ENCODE data around the gene DROSHA. TPM values are rescaled to one million over a fixed set of nuclear protein-coding genes. Genes with fewer than 3 reads are reported as not detected.

DROSHA gene
- total and polyA plus RNA-seq, 8 donors, result 25.2 to 77.2 (median 44.0) TPM

GRCh38 chr5:31392061-31392460, 139.8 kb downstream of the DROSHA start:
- intact Hi-C loops (cut with DNase I; ENCODE audit: low total_unique reads), result no loop called here
- no peak for TF ChIP-seq CTCF (IDR thresholded peaks at IDR 0.05)
- no peak for TF ChIP-seq POLR2A (IDR thresholded peaks at IDR 0.05)
- TF ChIP-seq EP300 (IDR thresholded peaks at IDR 0.05), result no peak
- TF ChIP-seq POLR2AphosphoS5 (IDR thresholded peaks at IDR 0.05), result no peak
- peaks cover 0 to 16% (median 14%) of the 10 kb centered on the region in 4 donors for H3K9me3 ChIP-seq
- H3K4me3 ChIP-seq, result no peak overlapping the region
- DNase-seq, result no peak
- WGBS, 5 donors, result 80 to 92% (median 84%) methylated on average over 3 of the region's 3 CpGs
- no peaks in the 10 kb centered on the region for H3K36me3 ChIP-seq
- H3K4me1 ChIP-seq, result no peaks in the 10 kb centered on the region
- H3K27me3 ChIP-seq, result no peaks in the 10 kb centered on the region
- H3K27ac ChIP-seq, result no peak overlapping the region

GRCh38 chr5:31390256-31390655, 141.6 kb downstream of the DROSHA start:
- intact Hi-C loops (cut with DNase I; ENCODE audit: low total_unique reads), result no loop called here
- H3K4me3 ChIP-seq, result no peak overlapping the region
- peaks cover 0 to 16% (median 14%) of the 10 kb centered on the region in 4 donors for H3K9me3 ChIP-seq
- H3K36me3 ChIP-seq, result no peaks in the 10 kb centered on the region
- no peak for DNase-seq
- no peaks in the 10 kb centered on the region for H3K27me3 ChIP-seq
- TF ChIP-seq POLR2A (IDR thresholded peaks at IDR 0.05) (no peak), CTCF (IDR thresholded peaks at IDR 0.05) (no peak), POLR2AphosphoS5 (IDR thresholded peaks at IDR 0.05) (no peak), EP300 (IDR thresholded peaks at IDR 0.05) (no peak)
- 81 to 94% (median 88%) methylated on average over 5 of the region's 5 CpGs for WGBS, 5 donors
- H3K4me1 ChIP-seq, result no peaks in the 10 kb centered on the region
- H3K27ac ChIP-seq, result no peak overlapping the region

- Histone ChIP-seq H3K4me3 (no peak overlapping the region), H3K36me3 (no peaks in the 10 kb centered on the region), H3K9me3 (peaks cover 0 to 16% (median 14%) of the 10 kb centered on the region in 4 donors), H3K27ac (no peak overlapping the region), H3K27me3 (peaks cover 0 to 6% (median 0%) of the 10 kb centered on the region in 3 donors), H3K4me1 (no peaks in the 10 kb centered on the region)
- DNase-seq, result no peak
- intact Hi-C loops (cut with DNase I; ENCODE audit: low total_unique reads), result no loop called here
- WGBS, 5 donors, result 76 to 89% (median 83%) methylated on average over 10 of the region's 10 CpGs
- TF ChIP-seq EP300 (IDR thresholded peaks at IDR 0.05) (no peak), POLR2A (IDR thresholded peaks at IDR 0.05) (no peak)
These were observed 145.9 kb downstream of the DROSHA start for GRCh38 chr5:31385774-31386537.

GRCh38 chr5:31383734-31384133, 148.2 kb downstream of the DROSHA start:
- intact Hi-C loops (cut with DNase I; ENCODE audit: low total_unique reads), result no loop called here
- Histone ChIP-seq H3K4me3 (no peak overlapping the region), H3K9me3 (peaks cover 0 to 10% (median 8%) of the 10 kb centered on the region in 4 donors), H3K36me3 (no peaks in the 10 kb centered on the region), H3K27me3 (peaks cover 0 to 6% (median 0%) of the 10 kb centered on the region in 3 donors), H3K27ac (no peak overlapping the region), H3K4me1 (no peaks in the 10 kb centered on the region)
- DNase-seq, result no peak
- WGBS, 5 donors, result 54 to 75% (median 61%) methylated on average over 3 of the region's 3 CpGs
- TF ChIP-seq POLR2A (IDR thresholded peaks at IDR 0.05), result no peak
- TF ChIP-seq POLR2AphosphoS5 (IDR thresholded peaks at IDR 0.05), result no peak
- TF ChIP-seq CTCF (IDR thresholded peaks at IDR 0.05), result no peak
- no peak for TF ChIP-seq EP300 (IDR thresholded peaks at IDR 0.05)

Data from stomach (tissue), 9 donors.